ENCODE data around the gene EXD3.

Gene EXD3

GRCh38 chr9:137371946-137372651 lies 50.9 kb downstream of the EXD3 start:
- no peak for TF ChIP-seq CTCF (IDR thresholded peaks at IDR 0.05; ENCODE audit: insufficient read depth, missing control alignments)
- DNase-seq (ENCODE audit: insufficient read length, low spot score) = no peak
- no peak for FAIRE-seq

GRCh38 chr9:137371521-137371941 lies 51.4 kb downstream of the EXD3 start:
- TF ChIP-seq CTCF (IDR thresholded peaks at IDR 0.05; ENCODE audit: insufficient read depth, missing control alignments) = no peak
- DNase-seq (ENCODE audit: insufficient read length, low spot score) (no peak), FAIRE-seq (no peak)

- no peak for TF ChIP-seq CTCF (IDR thresholded peaks at IDR 0.05; ENCODE audit: insufficient read depth, missing control alignments)
- DNase-seq (ENCODE audit: insufficient read length, low spot score) (no peak), FAIRE-seq (no peak)
Observed at GRCh38 chr9:137370865-137371520, 52.0 kb downstream of the EXD3 start.

- DNase-seq (ENCODE audit: insufficient read length, low spot score) = no peak
- no peak for TF ChIP-seq CTCF (IDR thresholded peaks at IDR 0.05; ENCODE audit: insufficient read depth, missing control alignments)
- no peak for FAIRE-seq
Observed at GRCh38 chr9:137369911-137370764, 52.8 kb downstream of the EXD3 start.

- no peak for TF ChIP-seq CTCF (IDR thresholded peaks at IDR 0.05; ENCODE audit: insufficient read depth, missing control alignments)
- FAIRE-seq (no peak), DNase-seq (ENCODE audit: insufficient read length, low spot score) (no peak)
Observed at GRCh38 chr9:137369061-137369787, 53.7 kb downstream of the EXD3 start.

GRCh38 chr9:137368431-137369035 lies 54.4 kb downstream of the EXD3 start:
- FAIRE-seq = no peak
- DNase-seq (ENCODE audit: insufficient read length, low spot score) = no peak
- no peak for TF ChIP-seq CTCF (IDR thresholded peaks at IDR 0.05; ENCODE audit: insufficient read depth, missing control alignments)
